SK-N-SH (cell line): ENCODE results near the gene EDC4. TPM values are rescaled to one million over a fixed set of nuclear protein-coding genes. Genes with fewer than 3 reads are reported as not detected.

Source experiments
- CTCF ChIA-PET: fragments of 300-600, 350-600 bp; formaldehyde crosslinking; extraction: SDS; loops from one replicate; lab custom pipeline; 2021; lab: Yijun Ruan, JAX
- POLR2A ChIA-PET: fragments of 350-600 bp; sonication (Branson Sonifier 250); formaldehyde crosslinking; extraction: SDS; loops from one replicate; lab custom pipeline; 2020; ENCODE audit warnings: antibody characterized with exemption, inconsistent platforms; lab: Yijun Ruan, JAX
- DNase-seq: peaks from one replicate; pipeline ENCODE4 v3.0.0; 2012
- H2AFZ ChIP-seq: fragments of 200-600 bp; sonication (generic); 2 replicates; pipeline ENCODE4 v1.8.1; 2016; ENCODE audit warnings: antibody characterized with exemption, mild to moderate bottlenecking, low read depth
- H3F3A ChIP-seq: fragments of 200-600 bp; sonication (generic); replicated peaks from 2 replicates; pipeline ENCODE3; 2016; ENCODE audit warnings: antibody characterized with exemption, mild to moderate bottlenecking; ENCODE audit not compliant: insufficient read depth
- H3K27ac ChIP-seq, 2 experiments: fragments of 200-500 bp in 1 of 2; fragments of 200-600 bp in 1 of 2; sonication (Bioruptor generic) in 1 of 2; sonication (generic), shearing (Covaris generic) in 1 of 2; 2 replicates each; pipeline versions ENCODE4 v1.5.1 to v1.6.1; 2014 to 2016; ENCODE audit warnings: low read depth in 2 of 2, inconsistent platforms in 1 of 2, low read length in 1 of 2, mild to moderate bottlenecking in 1 of 2, mixed read lengths in 1 of 2
- H3K27me3 ChIP-seq: fragments of 200-600 bp; sonication (generic), shearing (Covaris generic); 2 replicates; pipeline ENCODE4 v1.6.1; 2016; ENCODE audit warnings: mixed run types; ENCODE audit not compliant: insufficient read depth
- H3K36me3 ChIP-seq, 2 experiments: fragments of 200-500 bp in 1 of 2; fragments of 200-600 bp in 1 of 2; sonication (Bioruptor generic) in 1 of 2; sonication (generic) in 1 of 2; replicated peaks in 1 of 2; 2 replicates each; pipeline versions ENCODE3 to v1.5.1; 2014 to 2016; ENCODE audit warnings: low read length in 1 of 2, mild to moderate bottlenecking in 1 of 2; ENCODE audit not compliant: insufficient read depth in 2 of 2, control insufficient read depth in 1 of 2
- H3K4me1 ChIP-seq, 2 experiments: fragments of 200-500 bp in 1 of 2; fragments of 200-600 bp in 1 of 2; sonication (Bioruptor generic) in 1 of 2; sonication (generic), shearing (Covaris generic) in 1 of 2; 2 replicates each; pipeline versions ENCODE4 v1.5.1 to v1.6.1; 2014 to 2016; ENCODE audit warnings: low read depth in 1 of 2, low read length in 1 of 2, mixed run types in 1 of 2; ENCODE audit not compliant: insufficient read depth in 2 of 2, control insufficient read depth in 1 of 2
- H3K4me2 ChIP-seq: fragments of 200-600 bp; sonication (generic), shearing (Covaris generic); 2 replicates; pipeline ENCODE4 v1.6.1; 2017; ENCODE audit warnings: mixed run types
- H3K4me3 ChIP-seq, 2 experiments: fragments of 200-500 bp in 1 of 2; fragments of 200-600 bp in 1 of 2; sonication (Bioruptor generic) in 1 of 2; sonication (generic), shearing (Covaris generic) in 1 of 2; 2 replicates each; pipeline versions ENCODE4 v1.5.1 to v1.8.1; 2014 to 2016; ENCODE audit warnings: low read depth in 2 of 2, inconsistent platforms in 1 of 2, low read length in 1 of 2, mild to moderate bottlenecking in 1 of 2, mixed read lengths in 1 of 2, moderate library complexity in 1 of 2
- H3K79me2 ChIP-seq: fragments of 200-600 bp; sonication (generic); 2 replicates; pipeline ENCODE4 v1.8.1; 2017; ENCODE audit warnings: mild to moderate bottlenecking; ENCODE audit not compliant: insufficient read depth
- H3K9ac ChIP-seq: fragments of 200-600 bp; sonication (generic); 2 replicates; pipeline ENCODE4 v1.6.1; 2017; ENCODE audit warnings: mixed run types
- H3K9me2 ChIP-seq: fragments of 200-600 bp; sonication (generic); 2 replicates; pipeline ENCODE4 v1.6.1; 2017; ENCODE audit warnings: mixed run types
- H3K9me3 ChIP-seq: fragments of 200-600 bp; sonication (generic); 2 replicates; pipeline ENCODE4 v1.6.1; 2017; ENCODE audit warnings: mixed run types, mild to moderate bottlenecking, moderate library complexity
- H4K20me1 ChIP-seq: fragments of 200-600 bp; sonication (generic); 2 replicates; pipeline ENCODE4 v1.6.1; 2017; ENCODE audit warnings: mild to moderate bottlenecking, mixed run types; ENCODE audit not compliant: insufficient read depth
- EZH2phosphoT487 ChIP-seq: fragments of 200-600 bp; sonication (generic); IDR thresholded peaks from 2 replicates; pipeline ENCODE4 v1.6.1; 2017; ENCODE audit warnings: low read depth, mixed run types, mild to moderate bottlenecking, antibody characterized with exemption, moderate library complexity, borderline replicate concordance
- FOSL2 ChIP-seq: IDR thresholded peaks from 2 replicates; pipeline ENCODE4 v1.4.0; 2012; ENCODE audit warnings: low read depth, mild to moderate bottlenecking, moderate library complexity, borderline replicate concordance
- FOXM1 ChIP-seq: IDR thresholded peaks from 2 replicates; pipeline ENCODE4 v1.4.0; 2012; ENCODE audit warnings: low read depth, mild to moderate bottlenecking
- GABPA ChIP-seq: IDR thresholded peaks from 2 replicates; pipeline ENCODE4 v1.4.0; 2012; ENCODE audit warnings: low read depth, mild to moderate bottlenecking
- GATA2 ChIP-seq: sonication (generic); formaldehyde crosslinking; IDR thresholded peaks from 2 replicates; pipeline ENCODE4 v1.5.0; 2020; ENCODE audit warnings: mild to moderate bottlenecking, missing genetic modification reagents
- JUND ChIP-seq: IDR thresholded peaks from 2 replicates; pipeline ENCODE4 v1.4.0; 2012
- MEF2A ChIP-seq: IDR thresholded peaks from 2 replicates; pipeline ENCODE4 v1.4.0; 2012; ENCODE audit warnings: low read depth, borderline replicate concordance
- NFIC ChIP-seq: IDR thresholded peaks from 2 replicates; pipeline ENCODE4 v1.4.0; 2012; ENCODE audit warnings: borderline replicate concordance
- POLR2AphosphoS5 ChIP-seq: IDR thresholded peaks from 2 replicates; pipeline ENCODE4 v1.6.1; 2012; ENCODE audit warnings: low read depth, low read length
- RAD21 ChIP-seq: IDR thresholded peaks from 2 replicates; pipeline ENCODE4 v1.6.1; 2012; ENCODE audit warnings: mild to moderate bottlenecking, low read length
- RCOR1 ChIP-seq: fragments of 150-350 bp; IDR thresholded peaks from 2 replicates; pipeline ENCODE4 v1.6.1; 2017; ENCODE audit warnings: antibody characterized with exemption, low read length
- SIN3A ChIP-seq: IDR thresholded peaks from 2 replicates; pipeline ENCODE4 v1.6.1; 2012; ENCODE audit warnings: low read depth, mild to moderate bottlenecking, low read length, moderate library complexity, borderline replicate concordance
- SMC3 ChIP-seq: IDR thresholded peaks from 2 replicates; pipeline ENCODE4 v1.6.1; 2012; ENCODE audit warnings: low read depth, low read length, improper control_type of control experiment
- TCF12 ChIP-seq: IDR thresholded peaks from 2 replicates; pipeline ENCODE4 v1.4.0; 2012
- TEAD4 ChIP-seq: IDR thresholded peaks from 2 replicates; pipeline ENCODE4 v1.4.0; 2012; ENCODE audit warnings: mild to moderate bottlenecking, borderline replicate concordance; ENCODE audit not compliant: insufficient read depth
- WGBS: methylation state at CpG from one replicate; pipeline ENCODE4 v1.1.6; 2017; ENCODE audit warnings: low lambda C conversion rate; 5-methylcytosine and 5-hydroxymethylcytosine counted together
- polyA plus RNA-seq, 3 experiments: library from polyadenylated mRNA; depleted of rRNA; stranded (reverse); fragments of >200 nt; gene quantifications; 2 replicates each; pipeline ENCODE4 v1.2.3, GENCODE V29; 2012
- TF ChIP-seq, protein P1 (sequence below): fragments of 200-600 bp; sonication (generic); IDR thresholded peaks from 2 replicates; pipeline ENCODE4 v1.6.1; 2017; ENCODE audit warnings: antibody characterized with exemption, mild to moderate bottlenecking, moderate library complexity
- TF ChIP-seq, protein P2 (sequence below): IDR thresholded peaks from 2 replicates; pipeline ENCODE4; 2012
- TF ChIP-seq, protein P3 (sequence below): IDR thresholded peaks from 2 replicates; pipeline ENCODE4 v1.4.0; 2012; ENCODE audit warnings: low read depth, borderline replicate concordance
- TF ChIP-seq, protein P4 (sequence below): IDR thresholded peaks from 2 replicates; pipeline ENCODE4 v1.4.0; 2012; ENCODE audit warnings: low read depth, borderline replicate concordance

Gene EDC4
- polyA plus RNA-seq, 1 of the 3 experiments (the other 2 are of a cell fraction): 38.0 TPM

DNA sequence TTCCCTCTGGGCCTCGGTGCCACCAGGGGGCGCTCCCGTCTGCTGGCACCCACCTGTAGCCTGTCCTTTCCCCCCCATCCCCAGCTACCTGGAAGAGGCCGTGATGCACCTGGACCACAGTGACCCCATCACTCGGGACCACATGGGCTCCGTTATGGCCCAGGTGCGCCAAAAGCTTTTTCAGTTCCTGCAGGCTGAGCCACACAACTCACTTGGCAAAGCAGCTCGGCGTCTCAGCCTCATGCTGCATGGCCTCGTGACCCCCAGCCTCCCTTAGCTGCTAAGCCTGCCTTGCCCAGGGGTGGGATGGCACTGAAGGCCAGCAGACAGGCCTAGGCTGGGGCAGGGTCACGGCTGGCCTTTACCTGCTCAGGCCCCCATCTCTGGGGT lies 11.0 kb downstream of the EDC4 start:
- 17% methylated on average over 6 of the region's 11 CpGs for WGBS
- H3K9me3 ChIP-seq: no peaks in the 10 kb centered on the region
- peaks cover 7 to 13% of the 10 kb centered on the region in 2 experiments; a peak in 2 of 4 replicates for H3K4me1 ChIP-seq
- DNase-seq: peak; percentile 90
- H3K4me3 ChIP-seq: no peak overlapping the region
- H3K79me2 ChIP-seq: no peaks in the 10 kb centered on the region
- peaks cover 12% of the 10 kb centered on the region for H4K20me1 ChIP-seq
- H3K9ac ChIP-seq: no peak overlapping the region
- no peaks in the 10 kb centered on the region for H3K9me2 ChIP-seq
- H3K36me3 ChIP-seq: peaks cover 9 to 60% of the 10 kb centered on the region in 2 experiments
- H3K27ac ChIP-seq: no peak overlapping the region
- peaks cover 14% of the 10 kb centered on the region for H3F3A ChIP-seq
- TF ChIP-seq, protein P1, sequence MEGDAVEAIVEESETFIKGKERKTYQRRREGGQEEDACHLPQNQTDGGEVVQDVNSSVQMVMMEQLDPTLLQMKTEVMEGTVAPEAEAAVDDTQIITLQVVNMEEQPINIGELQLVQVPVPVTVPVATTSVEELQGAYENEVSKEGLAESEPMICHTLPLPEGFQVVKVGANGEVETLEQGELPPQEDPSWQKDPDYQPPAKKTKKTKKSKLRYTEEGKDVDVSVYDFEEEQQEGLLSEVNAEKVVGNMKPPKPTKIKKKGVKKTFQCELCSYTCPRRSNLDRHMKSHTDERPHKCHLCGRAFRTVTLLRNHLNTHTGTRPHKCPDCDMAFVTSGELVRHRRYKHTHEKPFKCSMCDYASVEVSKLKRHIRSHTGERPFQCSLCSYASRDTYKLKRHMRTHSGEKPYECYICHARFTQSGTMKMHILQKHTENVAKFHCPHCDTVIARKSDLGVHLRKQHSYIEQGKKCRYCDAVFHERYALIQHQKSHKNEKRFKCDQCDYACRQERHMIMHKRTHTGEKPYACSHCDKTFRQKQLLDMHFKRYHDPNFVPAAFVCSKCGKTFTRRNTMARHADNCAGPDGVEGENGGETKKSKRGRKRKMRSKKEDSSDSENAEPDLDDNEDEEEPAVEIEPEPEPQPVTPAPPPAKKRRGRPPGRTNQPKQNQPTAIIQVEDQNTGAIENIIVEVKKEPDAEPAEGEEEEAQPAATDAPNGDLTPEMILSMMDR: peak; percentile 91
- TF ChIP-seq EZH2phosphoT487: no peak
- peak; percentile 71 for TF ChIP-seq RAD21
- no peak for TF ChIP-seq RCOR1
- TF ChIP-seq SMC3: peak; percentile 76
- H2AFZ ChIP-seq: no peak overlapping the region
- CTCF ChIA-PET: interaction anchor here (0.6 to 22.4 kb wide), 40 partner anchors 8 to 363 kb away, joined by 3 to 564 read pairs (median 5); partner anchors contain the start of genes CTRL, DDX28, DUS2 and EDC4
- H3K4me2 ChIP-seq: no peak overlapping the region; the same call in 1 of the 2 replicates
- no peaks in the 10 kb centered on the region for H3K27me3 ChIP-seq
- POLR2A ChIA-PET: interaction anchor here (1.7 to 3.5 kb wide), 4 partner anchors 11 to 51 kb away, joined by 5 to 12 read pairs (median 6); partner anchors contain the start of gene EDC4

DNA sequence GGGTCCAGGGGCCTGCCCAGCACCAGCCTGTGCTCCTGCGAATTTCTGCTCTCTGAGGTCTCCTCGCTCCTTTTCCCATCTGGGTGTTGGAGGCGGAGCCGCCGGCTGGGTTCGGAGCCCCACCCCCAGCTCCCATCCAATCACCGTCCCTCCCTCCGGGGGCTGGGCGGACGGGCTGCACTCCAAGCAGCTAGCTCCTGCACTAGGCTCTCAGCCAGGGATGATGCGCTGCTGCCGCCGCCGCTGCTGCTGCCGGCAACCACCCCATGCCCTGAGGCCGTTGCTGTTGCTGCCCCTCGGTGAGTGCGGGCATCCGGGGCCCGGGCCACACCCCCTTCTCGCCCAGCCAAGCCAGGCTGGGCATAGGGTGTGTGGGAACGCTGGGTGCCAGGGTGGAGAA lies 11.8 kb downstream of the EDC4 start, which contains the start of gene NRN1L:
NRN1L (plus strand) TSS at position 202 of the 400 bp plus-strand sequence; CDS start at position 221, 19 bp downstream.
- peak within 1 kb of the TSS in 1 of 2 experiments; percentile 27; a peak in 1 of 4 replicates for H3K27ac ChIP-seq
- H3K27me3 ChIP-seq: no peaks in the 10 kb centered on the region
- H2AFZ ChIP-seq: no peak within 1 kb of the TSS
- no peaks in the 10 kb centered on the region for H3K79me2 ChIP-seq
- H3K4me1 ChIP-seq: peaks cover 7 to 13% of the 10 kb centered on the region in 2 experiments; a peak in 2 of 4 replicates
- H3K4me3 ChIP-seq: no peak within 1 kb of the TSS
- peak; percentile 99 for DNase-seq
- no peaks in the 10 kb centered on the region for H3K9me3 ChIP-seq
- H3K9ac ChIP-seq: no peak within 1 kb of the TSS
- H3K4me2 ChIP-seq: peak within 1 kb of the TSS; percentile 59; the same call in 1 of the 2 replicates
- WGBS: 19% methylated on average over 17 of the region's 22 CpGs
- ChIA-PET CTCF (interaction anchor here (1.0 to 22.4 kb wide), 20 partner anchors 9 to 364 kb away, joined by 3 to 564 read pairs (median 5); partner anchors contain the start of genes CTRL, DDX28, DUS2 and EDC4), POLR2A (interaction anchor here (0.6 to 3.5 kb wide), 6 partner anchors 9 to 50 kb away, joined by 3 to 12 read pairs (median 6); partner anchors contain the start of gene EDC4)
- peaks cover 14% of the 10 kb centered on the region for H3F3A ChIP-seq
- H3K9me2 ChIP-seq: no peaks in the 10 kb centered on the region
- peaks cover 12% of the 10 kb centered on the region for H4K20me1 ChIP-seq
- H3K36me3 ChIP-seq: peaks cover 4 to 52% of the 10 kb centered on the region in 2 experiments
- no peak for TF ChIP-seq GATA2 (CRISPR knock-in tag)
- TF ChIP-seq, protein P2, sequence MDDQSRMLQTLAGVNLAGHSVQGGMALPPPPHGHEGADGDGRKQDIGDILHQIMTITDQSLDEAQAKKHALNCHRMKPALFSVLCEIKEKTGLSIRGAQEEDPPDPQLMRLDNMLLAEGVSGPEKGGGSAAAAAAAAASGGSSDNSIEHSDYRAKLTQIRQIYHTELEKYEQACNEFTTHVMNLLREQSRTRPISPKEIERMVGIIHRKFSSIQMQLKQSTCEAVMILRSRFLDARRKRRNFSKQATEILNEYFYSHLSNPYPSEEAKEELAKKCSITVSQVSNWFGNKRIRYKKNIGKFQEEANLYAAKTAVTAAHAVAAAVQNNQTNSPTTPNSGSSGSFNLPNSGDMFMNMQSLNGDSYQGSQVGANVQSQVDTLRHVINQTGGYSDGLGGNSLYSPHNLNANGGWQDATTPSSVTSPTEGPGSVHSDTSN: no peak
- TF ChIP-seq, protein P3, sequence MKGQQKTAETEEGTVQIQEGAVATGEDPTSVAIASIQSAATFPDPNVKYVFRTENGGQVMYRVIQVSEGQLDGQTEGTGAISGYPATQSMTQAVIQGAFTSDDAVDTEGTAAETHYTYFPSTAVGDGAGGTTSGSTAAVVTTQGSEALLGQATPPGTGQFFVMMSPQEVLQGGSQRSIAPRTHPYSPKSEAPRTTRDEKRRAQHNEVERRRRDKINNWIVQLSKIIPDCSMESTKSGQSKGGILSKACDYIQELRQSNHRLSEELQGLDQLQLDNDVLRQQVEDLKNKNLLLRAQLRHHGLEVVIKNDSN: no peak
- TF ChIP-seq POLR2AphosphoS5: no peak
- TF ChIP-seq RCOR1: no peak
- no peak for TF ChIP-seq TCF12
- no peak for TF ChIP-seq SMC3
- no peak for TF ChIP-seq FOXM1
- no peak for TF ChIP-seq MEF2A
- TF ChIP-seq, protein P4, sequence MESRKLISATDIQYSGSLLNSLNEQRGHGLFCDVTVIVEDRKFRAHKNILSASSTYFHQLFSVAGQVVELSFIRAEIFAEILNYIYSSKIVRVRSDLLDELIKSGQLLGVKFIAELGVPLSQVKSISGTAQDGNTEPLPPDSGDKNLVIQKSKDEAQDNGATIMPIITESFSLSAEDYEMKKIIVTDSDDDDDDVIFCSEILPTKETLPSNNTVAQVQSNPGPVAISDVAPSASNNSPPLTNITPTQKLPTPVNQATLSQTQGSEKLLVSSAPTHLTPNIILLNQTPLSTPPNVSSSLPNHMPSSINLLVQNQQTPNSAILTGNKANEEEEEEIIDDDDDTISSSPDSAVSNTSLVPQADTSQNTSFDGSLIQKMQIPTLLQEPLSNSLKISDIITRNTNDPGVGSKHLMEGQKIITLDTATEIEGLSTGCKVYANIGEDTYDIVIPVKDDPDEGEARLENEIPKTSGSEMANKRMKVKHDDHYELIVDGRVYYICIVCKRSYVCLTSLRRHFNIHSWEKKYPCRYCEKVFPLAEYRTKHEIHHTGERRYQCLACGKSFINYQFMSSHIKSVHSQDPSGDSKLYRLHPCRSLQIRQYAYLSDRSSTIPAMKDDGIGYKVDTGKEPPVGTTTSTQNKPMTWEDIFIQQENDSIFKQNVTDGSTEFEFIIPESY: no peak
- TF ChIP-seq SIN3A: peak; percentile 37; the same call in 1 of the 2 replicates
- TF ChIP-seq, protein P1: no peak
- no peak for TF ChIP-seq JUND
- no peak for TF ChIP-seq GABPA
- peak; percentile 14; the same call in 1 of the 2 replicates for TF ChIP-seq RAD21
- peak; percentile 66 for TF ChIP-seq NFIC
- TF ChIP-seq FOSL2: no peak
- no peak for TF ChIP-seq TEAD4
